ENCODE results near the gene DOCK1.

Gene DOCK1

DNA sequence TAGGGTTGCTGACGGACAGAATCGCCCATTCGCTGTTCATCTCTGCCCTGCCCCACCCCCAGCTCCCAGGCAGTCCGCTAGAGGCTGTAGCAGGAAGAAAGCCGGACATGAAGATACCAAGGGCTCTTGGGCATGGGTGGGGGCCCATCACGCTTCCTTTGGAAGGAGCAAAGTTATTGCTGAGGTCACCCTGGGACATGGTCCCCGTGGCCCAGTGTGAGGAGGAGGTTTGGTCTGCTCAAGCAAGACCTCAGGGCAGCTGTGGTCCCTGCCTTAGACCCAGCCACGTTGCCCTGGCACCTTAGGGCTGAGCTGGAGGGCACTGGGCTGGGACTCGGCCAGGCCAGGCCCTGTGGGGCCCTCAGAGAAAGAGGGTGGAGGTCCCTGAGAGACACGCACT, 511.8 kb downstream of the DOCK1 start:
- H3K36me3 ChIP-seq (ENCODE audit: control insufficient read depth, insufficient read depth, low read length): no peaks in the 10 kb centered on the region
- H3K79me2 ChIP-seq: no peaks in the 10 kb centered on the region
- H3K9me3 ChIP-seq (ENCODE audit: control insufficient read depth, low read length): no peaks in the 10 kb centered on the region
- H3K4me1 ChIP-seq: no peaks in the 10 kb centered on the region
- H3K9ac ChIP-seq: no peak overlapping the region
- H3K4me3 ChIP-seq (ENCODE audit: low read depth, low read length): no peak overlapping the region
- no peaks in the 10 kb centered on the region for H3K27me3 ChIP-seq (ENCODE audit: control insufficient read depth, insufficient read depth, low read length)
- H2AFZ ChIP-seq: no peak overlapping the region
- H3K4me2 ChIP-seq (ENCODE audit: low read length): no peak overlapping the region
- H3K27ac ChIP-seq: no peak overlapping the region
- TF ChIP-seq, protein P1, sequence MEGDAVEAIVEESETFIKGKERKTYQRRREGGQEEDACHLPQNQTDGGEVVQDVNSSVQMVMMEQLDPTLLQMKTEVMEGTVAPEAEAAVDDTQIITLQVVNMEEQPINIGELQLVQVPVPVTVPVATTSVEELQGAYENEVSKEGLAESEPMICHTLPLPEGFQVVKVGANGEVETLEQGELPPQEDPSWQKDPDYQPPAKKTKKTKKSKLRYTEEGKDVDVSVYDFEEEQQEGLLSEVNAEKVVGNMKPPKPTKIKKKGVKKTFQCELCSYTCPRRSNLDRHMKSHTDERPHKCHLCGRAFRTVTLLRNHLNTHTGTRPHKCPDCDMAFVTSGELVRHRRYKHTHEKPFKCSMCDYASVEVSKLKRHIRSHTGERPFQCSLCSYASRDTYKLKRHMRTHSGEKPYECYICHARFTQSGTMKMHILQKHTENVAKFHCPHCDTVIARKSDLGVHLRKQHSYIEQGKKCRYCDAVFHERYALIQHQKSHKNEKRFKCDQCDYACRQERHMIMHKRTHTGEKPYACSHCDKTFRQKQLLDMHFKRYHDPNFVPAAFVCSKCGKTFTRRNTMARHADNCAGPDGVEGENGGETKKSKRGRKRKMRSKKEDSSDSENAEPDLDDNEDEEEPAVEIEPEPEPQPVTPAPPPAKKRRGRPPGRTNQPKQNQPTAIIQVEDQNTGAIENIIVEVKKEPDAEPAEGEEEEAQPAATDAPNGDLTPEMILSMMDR (IDR thresholded peaks at IDR 0.05): no peak

DNA sequence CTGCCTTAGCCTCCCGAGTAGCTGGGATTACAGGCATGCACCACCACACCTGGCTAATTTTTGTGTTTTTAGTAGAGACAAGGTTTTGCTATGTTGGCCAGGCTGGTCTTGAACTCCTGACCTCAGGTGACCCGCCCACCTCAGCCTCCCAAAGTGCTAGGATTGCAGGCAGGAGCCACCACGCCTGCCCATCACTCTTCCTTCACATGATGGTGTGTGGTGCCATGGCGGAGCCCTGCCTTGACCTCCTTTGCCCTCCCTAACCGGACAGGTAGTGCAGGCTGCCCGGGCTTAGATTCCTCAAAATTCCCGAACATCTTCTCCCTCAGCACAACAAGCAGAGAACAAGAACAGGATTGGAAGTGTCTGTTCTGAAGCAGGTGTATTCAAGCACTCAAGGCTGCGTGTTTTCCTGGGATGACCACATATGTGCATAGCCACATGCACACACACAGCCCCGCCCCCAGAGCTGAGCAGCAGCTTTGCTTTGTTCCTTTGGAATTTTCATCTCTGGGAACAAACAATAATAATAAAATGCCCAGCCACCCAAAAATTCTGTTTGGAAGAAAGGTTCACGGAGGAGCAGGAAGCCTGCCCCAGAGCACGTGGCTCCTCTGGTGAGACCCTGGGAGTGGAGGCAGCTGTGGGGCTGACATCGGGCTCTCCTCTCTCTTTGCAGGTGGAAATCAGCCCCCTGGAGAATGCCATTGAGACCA, 512.6 kb downstream of the DOCK1 start:
- Histone ChIP-seq H3K36me3 (ENCODE audit: control insufficient read depth, insufficient read depth, low read length) (no peaks in the 10 kb centered on the region), H3K27ac (no peak overlapping the region)

DNA sequence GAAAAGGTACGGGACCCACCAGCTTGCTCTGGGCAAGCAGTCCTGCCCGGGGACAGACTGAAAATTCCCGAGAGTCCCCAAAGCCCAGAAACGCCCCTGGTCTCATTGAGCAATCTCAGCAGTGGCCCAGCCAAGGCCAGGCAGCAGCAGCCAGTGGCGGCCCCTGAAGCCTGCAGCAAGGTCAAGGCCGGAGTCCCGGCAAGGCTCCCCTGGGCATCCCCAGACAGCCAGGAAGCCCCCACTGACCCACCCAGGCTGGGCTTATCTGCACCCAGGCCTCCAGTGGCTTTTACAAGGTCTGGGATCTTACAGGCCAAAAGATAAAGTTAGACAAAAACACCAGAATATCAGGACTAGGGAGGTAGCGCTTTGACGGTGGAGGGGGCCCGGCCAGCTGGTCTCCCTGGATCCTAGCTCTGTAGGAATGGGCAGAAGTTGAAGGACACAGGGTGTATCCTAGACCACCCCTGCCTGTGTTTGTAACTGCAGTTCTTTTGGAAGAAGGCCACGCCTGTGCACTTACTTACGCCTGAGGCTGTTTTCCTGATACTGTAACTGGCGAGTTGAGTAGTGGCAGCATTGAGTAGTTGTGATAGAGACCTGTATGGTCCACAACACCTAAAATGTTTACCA, 513.4 kb downstream of the DOCK1 start:
- Histone ChIP-seq H2AFZ (no peak overlapping the region), H3K36me3 (ENCODE audit: control insufficient read depth, insufficient read depth, low read length) (no peaks in the 10 kb centered on the region), H3K4me2 (ENCODE audit: low read length) (no peak overlapping the region), H3K4me3 (ENCODE audit: low read depth, low read length) (no peak overlapping the region), H3K79me2 (no peaks in the 10 kb centered on the region), H3K27me3 (ENCODE audit: control insufficient read depth, insufficient read depth, low read length) (no peaks in the 10 kb centered on the region), H3K9ac (no peak overlapping the region), H3K27ac (no peak overlapping the region), H3K4me1 (no peaks in the 10 kb centered on the region), H3K9me3 (ENCODE audit: control insufficient read depth, low read length) (no peaks in the 10 kb centered on the region)
- TF ChIP-seq, protein P1 (IDR thresholded peaks at IDR 0.05): no peak

More for the DNA sequence above, 512.6 kb downstream of the DOCK1 start:
- no peak overlapping the region for H3K9ac ChIP-seq
- H3K79me2 ChIP-seq: no peaks in the 10 kb centered on the region
- no peaks in the 10 kb centered on the region for H3K9me3 ChIP-seq (ENCODE audit: control insufficient read depth, low read length)
- H3K4me3 ChIP-seq (ENCODE audit: low read depth, low read length): no peak overlapping the region
- H3K4me1 ChIP-seq: no peaks in the 10 kb centered on the region
- H3K27me3 ChIP-seq (ENCODE audit: control insufficient read depth, insufficient read depth, low read length): no peaks in the 10 kb centered on the region
- TF ChIP-seq, protein P1 (IDR thresholded peaks at IDR 0.05): no peak
- H2AFZ ChIP-seq: no peak overlapping the region
- no peak overlapping the region for H3K4me2 ChIP-seq (ENCODE audit: low read length)

DNA sequence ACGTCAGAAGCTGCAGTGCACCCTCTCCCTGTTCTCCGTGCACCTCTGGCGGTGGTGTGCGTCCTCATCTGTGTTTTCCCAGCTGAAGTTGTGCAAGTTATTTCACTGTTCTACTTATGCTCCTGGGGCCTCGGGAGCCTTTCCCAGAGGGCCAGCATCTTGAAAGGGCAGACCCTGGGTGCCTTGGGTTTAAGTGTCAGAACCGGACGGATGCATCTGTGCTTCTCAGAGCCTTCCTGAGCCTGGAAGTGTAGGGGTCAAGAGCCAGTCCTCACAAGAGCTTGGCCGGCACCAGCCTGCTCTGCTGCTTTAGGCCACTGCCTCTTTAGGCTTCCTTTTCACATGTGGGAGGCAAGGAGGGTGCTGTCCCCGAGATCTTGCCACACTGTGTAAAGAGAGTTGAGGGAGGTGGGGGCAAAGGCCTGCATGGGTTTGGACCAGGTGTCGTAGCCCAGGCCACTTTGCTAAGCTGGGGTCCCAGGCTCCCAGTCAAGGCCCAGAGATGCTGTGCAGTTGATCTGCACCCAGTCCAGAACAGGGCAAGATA, 515.0 kb downstream of the DOCK1 start:
- TF ChIP-seq, protein P1 (IDR thresholded peaks at IDR 0.05): no peak
- no peaks in the 10 kb centered on the region for H3K4me1 ChIP-seq
- H3K4me2 ChIP-seq (ENCODE audit: low read length): no peak overlapping the region
- H3K27ac ChIP-seq: no peak overlapping the region
- no peaks in the 10 kb centered on the region for H3K27me3 ChIP-seq (ENCODE audit: control insufficient read depth, insufficient read depth, low read length)
- no peak overlapping the region for H3K9ac ChIP-seq
- H3K79me2 ChIP-seq: no peaks in the 10 kb centered on the region
- H3K9me3 ChIP-seq (ENCODE audit: control insufficient read depth, low read length): no peaks in the 10 kb centered on the region
- no peak overlapping the region for H3K4me3 ChIP-seq (ENCODE audit: low read depth, low read length)
- no peak overlapping the region for H2AFZ ChIP-seq
- no peaks in the 10 kb centered on the region for H3K36me3 ChIP-seq (ENCODE audit: control insufficient read depth, insufficient read depth, low read length)

All from parathyroid adenoma (tissue), 2 donors.